B cell (primary cell): ENCODE results near the gene RABAC1. TPM values are rescaled to one million over a fixed set of nuclear protein-coding genes. Genes with fewer than 3 reads are reported as not detected.

ENCODE experiments used
- ATAC-seq: fragments of 200-7000 bp; cut with Tn5 transposase; one replicate; pipeline ENCODE4 v1.10.0; 2021; ENCODE audit warnings: low read depth, mild to moderate bottlenecking, moderate number of reproducible peaks, moderate library complexity
- CTCF ChIA-PET: fragments of 350-600 bp; sonication (Branson Sonifier 250); formaldehyde crosslinking; loops from one replicate; lab custom pipeline; 2021; ENCODE audit warnings: antibody characterized with exemption, inconsistent platforms; lab: Charles Lee
- POLR2A ChIA-PET: fragments of 350-600 bp; sonication (Branson Sonifier 250); formaldehyde crosslinking; loops from one replicate; lab custom pipeline; 2021; ENCODE audit warnings: antibody characterized with exemption; lab: Charles Lee
- DNase-seq: peaks from one replicate; pipeline ENCODE4 v3.0.0; 2013
- H2AFZ ChIP-seq: 2 replicates; pipeline ENCODE4 v1.6.1; 2012; ENCODE audit warnings: mild to moderate bottlenecking, low read depth, low read length; ENCODE audit not compliant: insufficient read depth, poor library complexity, severe bottlenecking
- H3K27ac ChIP-seq, 2 donors: 1 replicate in 1 of 2; 2 replicates in 1 of 2; pipeline ENCODE4 v1.5.1; 2012 to 2013; ENCODE audit warnings: low read length in 2 of 2, mild to moderate bottlenecking in 2 of 2, moderate library complexity in 1 of 2
- H3K27me3 ChIP-seq, 4 experiments: fragments of 200-600 bp in 1 of 4; sonication (generic) in 1 of 4; replicated peaks in 1 of 4; 1 replicate in 2 of 4; 2 replicates in 2 of 4; pipeline versions ENCODE4 v1.6.1 to v1.7.0; 2013 to 2016; ENCODE audit warnings: low read length in 3 of 4, mild to moderate bottlenecking in 2 of 4, mixed read lengths in 1 of 4, moderate library complexity in 1 of 4; ENCODE audit not compliant: insufficient read depth in 4 of 4, control insufficient read depth in 3 of 4; ENCODE audit errors: control extremely low read depth in 1 of 4
- H3K36me3 ChIP-seq, 2 experiments: replicated peaks in 1 of 2; 1 replicate in 1 of 2; 2 replicates in 1 of 2; pipeline versions ENCODE4 v1.6.1 to v1.7.1; 2013; ENCODE audit warnings: low read length in 1 of 2; ENCODE audit not compliant: insufficient read depth in 2 of 2, control insufficient read depth in 1 of 2; ENCODE audit errors: control extremely low read depth in 1 of 2, extremely low read depth in 1 of 2
- H3K4me1 ChIP-seq, 2 donors: fragments of 200-600 bp in 1 of 2; sonication (generic) in 1 of 2; 1 replicate in 1 of 2; 2 replicates in 1 of 2; pipeline versions ENCODE4 v1.5.1 to v1.6.1; 2013 to 2017; ENCODE audit warnings: low read length in 2 of 2; ENCODE audit not compliant: control insufficient read depth in 2 of 2, insufficient read depth in 2 of 2
- H3K4me2 ChIP-seq: replicated peaks from 2 replicates; pipeline ENCODE3; 2012; ENCODE audit warnings: mild to moderate bottlenecking, low read depth, low read length; ENCODE audit not compliant: poor library complexity, severe bottlenecking
- H3K4me3 ChIP-seq, 5 experiments: fragments of 200-600 bp in 1 of 5; sonication (generic) in 1 of 5; 1 replicate in 3 of 5; 2 replicates in 2 of 5; pipeline versions ENCODE4 v1.5.1 to v1.7.0; 2011 to 2016; ENCODE audit warnings: low read length in 4 of 5, mild to moderate bottlenecking in 4 of 5, low read depth in 2 of 5, control low read depth in 1 of 5, moderate library complexity in 1 of 5; ENCODE audit not compliant: insufficient read depth in 1 of 5; ENCODE audit errors: control extremely low read depth in 1 of 5, extremely low read depth in 1 of 5
- H3K79me2 ChIP-seq: fragments of 200-600 bp; sonication (generic); one replicate; pipeline ENCODE4 v1.6.0; 2016; ENCODE audit warnings: low read length; ENCODE audit not compliant: control insufficient read depth, insufficient read depth
- H3K9ac ChIP-seq: fragments of 200-600 bp; sonication (generic); 2 replicates; pipeline ENCODE4 v1.6.1; 2017; ENCODE audit warnings: mild to moderate bottlenecking, low read length, moderate library complexity
- H3K9me3 ChIP-seq, 3 donors: one replicate each; pipeline versions ENCODE4 v1.6.1 to v1.7.1; 2013; ENCODE audit warnings: low read length in 2 of 3; ENCODE audit not compliant: control insufficient read depth in 2 of 3, insufficient read depth in 1 of 3; ENCODE audit errors: control extremely low read depth in 1 of 3
- H4K20me1 ChIP-seq: 2 replicates; pipeline ENCODE4 v1.6.0; 2012; ENCODE audit warnings: mild to moderate bottlenecking, low read length; ENCODE audit not compliant: insufficient read depth, control insufficient read depth, poor library complexity, severe bottlenecking
- H3K27ac Mint-ChIP-seq: one replicate; pipeline ENCODE4 v1.8.0; 2021; ENCODE audit warnings: mixed read lengths
- H3K27me3 Mint-ChIP-seq: one replicate; pipeline ENCODE4 v1.8.0; 2021; ENCODE audit warnings: mixed read lengths
- H3K4me1 Mint-ChIP-seq: one replicate; pipeline ENCODE4 v1.8.0; 2021; ENCODE audit warnings: mixed read lengths
- H3K4me3 Mint-ChIP-seq: one replicate; pipeline ENCODE4 v1.8.0; 2021; ENCODE audit warnings: mixed read lengths
- H3K9me3 Mint-ChIP-seq: one replicate; pipeline ENCODE4 v1.8.0; 2022; ENCODE audit warnings: mixed read lengths; ENCODE audit not compliant: insufficient read depth
- EZH2 ChIP-seq: IDR thresholded peaks from 2 replicates; pipeline ENCODE4 v1.6.1; 2012; ENCODE audit warnings: borderline replicate concordance, low read depth, mild to moderate bottlenecking, moderate library complexity, low read length; ENCODE audit not compliant: insufficient read depth, poor library complexity, severe bottlenecking
- WGBS: methylation state at CpG from one replicate; pipeline ENCODE4 v1.1.5; 2013; ENCODE audit warnings: missing lambda C conversion rate; ENCODE audit not compliant: insufficient coverage; 5-methylcytosine and 5-hydroxymethylcytosine counted together
- intact Hi-C: fragments of 100-400 bp; cut with micrococcal nuclease; formaldehyde crosslinking; loops from one replicate; pipeline ENCODE4 v1.10.0; 2022
- polyA plus RNA-seq: library from polyadenylated mRNA; depleted of rRNA; stranded (reverse); fragments of >200 nt; gene quantifications from 2 replicates; pipeline ENCODE4 v1.2.3, GENCODE V29; 2012
- total RNA-seq, 2 donors: library from RNA; stranded (reverse); fragments of 120-200 nt in 1 of 2; gene quantifications; 1 replicate in 1 of 2; 2 replicates in 1 of 2; pipeline versions ENCODE4 v1.2.3 to v1.2.4, GENCODE V29; 2013 to 2022
- TF ChIP-seq, protein P1 (sequence below): fragments of 200-600 bp; IDR thresholded peaks from one replicate; pipeline ENCODE4 v1.8.0; 2022; ENCODE audit warnings: antibody characterized with exemption, mild to moderate bottlenecking

Gene RABAC1
- total and polyA plus RNA-seq, 2 donors (not counting 1 experiment from before 2014, with no cell fraction given), result 146 to 190 TPM

DNA sequence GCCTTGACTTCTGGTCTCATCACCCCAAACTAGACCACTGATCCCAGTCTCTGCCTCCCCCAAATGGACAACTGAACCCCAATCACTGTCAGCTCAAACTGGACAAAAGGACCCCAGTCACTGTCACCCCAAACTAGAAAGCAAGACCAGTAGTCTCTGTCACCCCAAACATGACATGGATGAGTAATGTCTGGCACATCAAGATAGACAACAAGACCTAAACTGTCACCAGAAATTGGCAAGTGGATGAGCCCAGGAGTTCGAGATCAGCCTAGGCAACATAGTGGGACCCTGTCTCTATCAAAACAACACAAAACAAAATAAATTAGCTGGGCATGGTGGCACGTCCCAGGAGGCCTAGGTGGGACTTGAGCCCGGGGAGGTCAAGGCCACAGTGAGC lies 12.0 kb downstream of the RABAC1 start:
- intact Hi-C loops, result no loop called here

More for the DNA sequence above, 12.0 kb downstream of the RABAC1 start:
- Mint-ChIP-seq H3K27ac (peak overlapping the region; percentile 94), H3K4me1 (peaks cover 69% of the 10 kb centered on the region), H3K9me3 (no peaks in the 10 kb centered on the region), H3K27me3 (no peaks in the 10 kb centered on the region), H3K4me3 (peak overlapping the region; percentile 74)
- ATAC-seq (no peak), DNase-seq (peak; percentile 14)
- ChIA-PET CTCF (interaction anchor here (0.7 to 14.8 kb wide), 6 partner anchors 11 to 154 kb away, joined by 3 to 331 read pairs (median 21); partner anchors contain the start of genes CD79A, RABAC1 and RPS19), POLR2A (interaction anchor here (1.9 to 4.4 kb wide), 4 partner anchors 10 to 72 kb away, joined by 5 to 94 read pairs (median 18); partner anchors contain the start of genes ARHGEF1 and CD79A)
- H3K4me3 ChIP-seq, result no peak overlapping the region
- no peak overlapping the region for H3K9ac ChIP-seq
- H2AFZ ChIP-seq, result no peak overlapping the region
- peak overlapping the region; percentile 72 for H3K4me2 ChIP-seq
- peaks cover 25% of the 10 kb centered on the region for H3K79me2 ChIP-seq
- 95% methylated on average over 2 of the region's 3 CpGs for WGBS
- H3K9me3 ChIP-seq, result no peaks in the 10 kb centered on the region
- H3K4me1 ChIP-seq, result peaks cover 53 to 65% of the 10 kb centered on the region in 2 donors
- no peaks in the 10 kb centered on the region for H4K20me1 ChIP-seq
- H3K36me3 ChIP-seq, result no peaks in the 10 kb centered on the region
- H3K27me3 ChIP-seq, result no peaks in the 10 kb centered on the region
- H3K27ac ChIP-seq, result peak overlapping the region; percentile 94 to 96
- no peak for TF ChIP-seq EZH2
- TF ChIP-seq, protein P1, sequence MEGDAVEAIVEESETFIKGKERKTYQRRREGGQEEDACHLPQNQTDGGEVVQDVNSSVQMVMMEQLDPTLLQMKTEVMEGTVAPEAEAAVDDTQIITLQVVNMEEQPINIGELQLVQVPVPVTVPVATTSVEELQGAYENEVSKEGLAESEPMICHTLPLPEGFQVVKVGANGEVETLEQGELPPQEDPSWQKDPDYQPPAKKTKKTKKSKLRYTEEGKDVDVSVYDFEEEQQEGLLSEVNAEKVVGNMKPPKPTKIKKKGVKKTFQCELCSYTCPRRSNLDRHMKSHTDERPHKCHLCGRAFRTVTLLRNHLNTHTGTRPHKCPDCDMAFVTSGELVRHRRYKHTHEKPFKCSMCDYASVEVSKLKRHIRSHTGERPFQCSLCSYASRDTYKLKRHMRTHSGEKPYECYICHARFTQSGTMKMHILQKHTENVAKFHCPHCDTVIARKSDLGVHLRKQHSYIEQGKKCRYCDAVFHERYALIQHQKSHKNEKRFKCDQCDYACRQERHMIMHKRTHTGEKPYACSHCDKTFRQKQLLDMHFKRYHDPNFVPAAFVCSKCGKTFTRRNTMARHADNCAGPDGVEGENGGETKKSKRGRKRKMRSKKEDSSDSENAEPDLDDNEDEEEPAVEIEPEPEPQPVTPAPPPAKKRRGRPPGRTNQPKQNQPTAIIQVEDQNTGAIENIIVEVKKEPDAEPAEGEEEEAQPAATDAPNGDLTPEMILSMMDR, result no peak
